K562 (cell line): ENCODE data around the gene UGT3A1. TPM values are rescaled to one million over a fixed set of nuclear protein-coding genes. Genes with fewer than 3 reads are reported as not detected.

Source experiments
- ATAC-seq: fragments of 200-7000 bp; cut with Tn5 transposase; 3 replicates; pipeline ENCODE4 v1.9.1; 2020; ENCODE audit warnings: moderate library complexity
- BruUV-seq: library from RNA; stranded (reverse); fragments of 400-500 nt; replicated peaks from 2 replicates; lab custom pipeline; 2021; lab: Mats Ljungman, UMichigan
- CTCF ChIA-PET: fragments of 300-600 bp; formaldehyde crosslinking; extraction: SDS; loops from one replicate; lab custom pipeline; 2021; ENCODE audit warnings: low intra/inter-chr PET ratio; lab: Yijun Ruan, JAX
- POLR2A ChIA-PET: fragments of 300-600, 350-650 bp; sonication (Branson Sonifier 250); formaldehyde crosslinking; extraction: SDS; loops from one replicate; lab custom pipeline; 2021; ENCODE audit warnings: antibody characterized with exemption, inconsistent platforms; lab: Yijun Ruan, JAX
- DNase-seq, 4 experiments: peaks; one replicate each; pipeline versions ENCODE4 v3.0.0 to v3.0.0-alpha.2; 2011 to 2018; ENCODE audit warnings: low spot score in 3 of 4, mixed read lengths in 3 of 4; ENCODE audit errors: extremely low read depth in 1 of 4
- FAIRE-seq: peaks from 2 replicates; lab custom pipeline; 2011; peaks lifted over from hg19 to GRCh38; lab: Jason Lieb, UNC
- H2AFZ ChIP-seq: 2 replicates; pipeline ENCODE4 v1.6.0; 2011; ENCODE audit warnings: low read depth, low read length, control low read depth, inconsistent platforms
- H3K27ac ChIP-seq: fragments of 200-600 bp; 3 replicates; pipeline ENCODE4 v1.8.0; 2011; ENCODE audit warnings: low read depth, mild to moderate bottlenecking, control low read depth, inconsistent platforms, low read length, moderate library complexity, mixed read lengths; ENCODE audit errors: extremely low read depth
- H3K27me3 ChIP-seq, 2 experiments: fragments of 300-600 bp in 1 of 2; 2 replicates in 1 of 2; 3 replicates in 1 of 2; pipeline versions ENCODE4 v1.6.0 to v1.8.0; 2011; ENCODE audit warnings: inconsistent platforms in 2 of 2, low read length in 2 of 2, mild to moderate bottlenecking in 1 of 2, mixed read lengths in 1 of 2, moderate library complexity in 1 of 2; ENCODE audit not compliant: control insufficient read depth in 2 of 2, insufficient read depth in 2 of 2
- H3K36me3 ChIP-seq: fragments of 300-600 bp; 3 replicates; pipeline ENCODE4 v1.8.0; 2011; ENCODE audit warnings: mild to moderate bottlenecking, low read length, inconsistent platforms; ENCODE audit not compliant: control insufficient read depth, insufficient read depth
- H3K4me1 ChIP-seq, 2 experiments: fragments of 200-600 bp in 1 of 2; replicated peaks in 1 of 2; 2 replicates in 1 of 2; 3 replicates in 1 of 2; pipeline versions ENCODE4 v1.5.1 to v1.8.0; 2011; ENCODE audit warnings: inconsistent platforms in 2 of 2, low read length in 2 of 2, mild to moderate bottlenecking in 1 of 2, mixed read lengths in 1 of 2, moderate library complexity in 1 of 2; ENCODE audit not compliant: control insufficient read depth in 2 of 2, insufficient read depth in 2 of 2
- H3K4me2 ChIP-seq: 2 replicates; pipeline ENCODE4 v1.6.1; 2011; ENCODE audit warnings: low read length, control low read depth, inconsistent platforms, mixed read lengths; ENCODE audit not compliant: insufficient read depth
- H3K4me3 ChIP-seq: fragments of 200-600 bp; sonication (generic), shearing (Covaris generic); 2 replicates; pipeline ENCODE4 v1.5.1; 2016; ENCODE audit warnings: control low read depth, inconsistent platforms
- H3K79me2 ChIP-seq: fragments of 200-600 bp; 3 replicates; pipeline ENCODE4 v1.8.0; 2011; ENCODE audit warnings: low read length, inconsistent platforms; ENCODE audit not compliant: control insufficient read depth, insufficient read depth
- H3K9ac ChIP-seq, 2 experiments: 2 replicates each; pipeline versions ENCODE4 v1.6.0 to v1.6.1; 2011; ENCODE audit warnings: low read depth in 2 of 2, low read length in 2 of 2, control low read depth in 1 of 2, inconsistent platforms in 1 of 2, mild to moderate bottlenecking in 1 of 2, mixed read lengths in 1 of 2; ENCODE audit not compliant: insufficient read depth in 1 of 2
- H3K9me1 ChIP-seq: one replicate; pipeline ENCODE4 v1.6.0; 2011; ENCODE audit warnings: inconsistent platforms, mild to moderate bottlenecking, low read length, moderate library complexity; ENCODE audit not compliant: control insufficient read depth, insufficient read depth
- H3K9me3 ChIP-seq: replicated peaks from 2 replicates; pipeline ENCODE4 v1.5.1; 2011; ENCODE audit warnings: low read depth, low read length, inconsistent platforms; ENCODE audit not compliant: control insufficient read depth, insufficient read depth
- H4K20me1 ChIP-seq: replicated peaks from 2 replicates; pipeline ENCODE4 v1.6.1; 2011; ENCODE audit warnings: low read length, inconsistent platforms, mixed read lengths; ENCODE audit not compliant: control insufficient read depth, insufficient read depth
- ETS2 ChIP-seq: IDR thresholded peaks from 2 replicates; pipeline ENCODE4 v1.6.1; 2016; ENCODE audit warnings: borderline replicate concordance, missing genetic modification characterization, mild to moderate bottlenecking, moderate library complexity, missing compliant biosample characterization; ENCODE audit not compliant: poor library complexity, severe bottlenecking
- HDAC1 ChIP-seq, 2 experiments: fragments of 450-650 bp; IDR thresholded peaks; 2 replicates each; pipeline ENCODE4 v1.6.1; 2016 to 2017; ENCODE audit warnings: inconsistent platforms in 1 of 2, mild to moderate bottlenecking in 1 of 2, moderate library complexity in 1 of 2
- NR1H2 ChIP-seq: sonication (generic); formaldehyde crosslinking; IDR thresholded peaks from 2 replicates; pipeline ENCODE4 v1.4.0; 2020; ENCODE audit warnings: mild to moderate bottlenecking, missing genetic modification reagents
- RCOR1 ChIP-seq, 2 experiments: IDR thresholded peaks; 2 replicates each; pipeline ENCODE4 v1.6.1; 2012; ENCODE audit warnings: low read depth in 2 of 2, low read length in 2 of 2, borderline replicate concordance in 1 of 2, improper control_type of control experiment in 1 of 2
- RFX1 ChIP-seq: fragments of 450-650 bp; IDR thresholded peaks from 2 replicates; pipeline ENCODE4 v1.6.1; 2016; ENCODE audit warnings: mild to moderate bottlenecking, moderate library complexity
- SMAD3 ChIP-seq: fragments of 450-650 bp; formaldehyde crosslinking; conservative IDR thresholded peaks from 2 replicates; pipeline ENCODE4 v1.4.0; 2020; ENCODE audit warnings: mild to moderate bottlenecking
- STAT5B ChIP-seq: fragments of 250-450 bp; sonication (Bioruptor Pico); IDR thresholded peaks from 2 replicates; pipeline ENCODE4 v1.8.0; 2021; ENCODE audit warnings: mild to moderate bottlenecking, inconsistent platforms
- TFAM ChIP-seq: fragments of 250-450 bp; sonication (Bioruptor Pico); conservative IDR thresholded peaks from 2 replicates; pipeline ENCODE4 v1.5.0; 2021; ENCODE audit warnings: mild to moderate bottlenecking, moderate library complexity
- WGBS: fragments of 100-300 bp; shearing (Covaris generic); methylation state at CpG from one replicate; pipeline ENCODE4 v1.1.6; 2016; ENCODE audit warnings: low coverage, mixed read lengths; ENCODE audit not compliant: insufficient coverage; ENCODE audit errors: missing lambda C conversion rate; 5-methylcytosine and 5-hydroxymethylcytosine counted together
- in situ Hi-C: fragments of 300-500 bp; cut with MboI; formaldehyde crosslinking; loops from 4 replicates; pipeline ENCODE4 v1.15.0; 2018; ENCODE audit warnings: inconsistent platforms, mixed read lengths
- intact Hi-C: fragments of 100-400 bp; cut with micrococcal nuclease; formaldehyde crosslinking; loops from 2 replicates; pipeline ENCODE4 v1.14.2; 2022
- polyA plus RNA-seq, 8 experiments: library from polyadenylated mRNA; depleted of rRNA in 4 of 8; stranded (reverse) in 5 of 8; unstranded in 3 of 8; fragments of >200 nt; fragmentation: Nextera tagmentation in 2 of 8; fragmentation: Illumina TruSeq in 1 of 8; extraction: Ambion mirVana in 2 of 8; extraction: Trizol in 1 of 8; gene quantifications; 2 replicates each; pipeline versions ENCODE4 v1.2.1 to v1.2.3, GENCODE V29; 2011 to 2014; ENCODE audit warnings: inconsistent platforms in 1 of 8, missing spikeins in 1 of 8
- total RNA-seq, 7 experiments: library from RNA; depleted of rRNA in 6 of 7; stranded (reverse); fragments of >200 nt in 6 of 7; fragmentation: Illumina TruSeq in 2 of 7; extraction: Trizol in 2 of 7; gene quantifications; 2 replicates each; pipeline versions ENCODE4 v1.2.1 to v1.2.3, GENCODE V29; 2011 to 2021; ENCODE audit warnings: low replicate concordance in 1 of 7
- TF ChIP-seq, protein P1 (sequence below): fragments of 200-400 bp; formaldehyde crosslinking; IDR thresholded peaks from 2 replicates; pipeline ENCODE4 v1.6.1; 2017; ENCODE audit warnings: mild to moderate bottlenecking, low read depth, low read length, moderate library complexity

UGT3A1 gene
- total and polyA plus RNA-seq, 9 of the 15 experiments (the other 6 are each of a cell fraction or from before 2014, with no cell fraction given) = not detected

DNA sequence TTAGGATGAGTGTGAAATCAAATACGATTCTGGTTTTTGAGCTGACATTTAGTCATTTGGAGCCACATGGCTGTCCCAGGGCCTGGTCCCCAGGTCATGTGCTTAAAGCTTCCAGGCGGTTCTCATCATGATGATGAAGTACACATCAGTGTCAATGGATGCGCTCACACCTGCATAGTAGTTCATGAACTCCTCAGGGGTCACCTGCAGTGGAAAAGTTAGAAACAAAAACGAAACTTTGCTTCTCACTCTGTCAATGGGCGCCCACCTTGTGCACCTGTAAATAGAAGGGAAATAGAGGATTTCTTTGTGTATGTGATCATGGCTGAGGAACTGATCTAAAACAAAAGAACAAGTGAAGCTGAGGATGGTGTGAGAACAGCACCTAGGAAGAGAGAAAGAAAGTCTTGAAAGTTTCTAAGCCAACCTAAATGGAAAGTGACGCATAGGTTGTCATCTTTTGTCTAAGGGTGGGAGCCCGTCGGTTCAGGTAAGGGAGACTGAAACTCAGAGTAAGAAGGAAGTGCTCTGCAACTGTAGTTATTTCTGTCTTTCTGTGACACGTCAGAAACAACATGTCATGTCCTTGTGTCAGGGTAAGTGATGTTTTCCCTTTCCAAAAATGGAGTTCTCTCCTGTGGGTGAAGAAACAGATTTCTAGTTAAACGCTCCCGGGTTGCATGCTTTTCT lies 86.6 kb downstream of the UGT3A1 start (continued):
- TF ChIP-seq STAT5B (no peak), ETS2 (tag) (no peak), RCOR1 (IDR thresholded peaks at IDR 0.05; ENCODE audit: borderline replicate concordance in 1 of 2, low read depth in 2 of 2, low read length in 2 of 2) (no peak), RFX1 (no peak), TFAM (CRISPR knock-in tag) (no peak)

DNA sequence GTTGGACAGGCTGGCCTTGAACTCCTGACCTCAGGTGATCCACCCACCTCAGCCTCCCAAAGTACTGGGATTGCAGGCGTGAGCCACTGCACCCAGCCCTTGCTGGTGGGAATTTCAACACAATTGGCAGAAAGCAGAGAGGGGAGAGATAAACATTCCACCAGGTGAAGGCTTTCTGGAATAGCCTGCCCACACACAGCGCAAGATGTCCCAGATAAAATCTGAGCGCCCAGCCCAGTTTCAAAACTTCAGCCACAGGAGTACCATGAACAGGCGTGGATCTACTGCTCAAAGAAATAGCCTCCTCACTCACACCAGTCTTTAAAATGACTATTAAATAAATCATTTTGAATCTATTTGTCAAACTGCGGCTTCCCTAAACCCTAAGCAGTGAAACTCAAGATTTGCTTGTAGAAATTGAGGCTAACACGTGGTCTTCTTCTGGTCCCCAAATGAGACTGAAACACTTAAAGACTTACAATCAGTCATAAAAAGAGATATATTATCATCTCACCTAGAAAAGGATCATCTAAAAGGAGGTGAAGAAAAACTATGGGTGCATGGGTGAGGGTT lies 87.5 kb downstream of the UGT3A1 start:
- Histone ChIP-seq H3K9me3 (no peaks in the 10 kb centered on the region), H2AFZ (no peak overlapping the region), H3K4me1 (no peaks in the 10 kb centered on the region), H3K9ac (no peak overlapping the region), H3K27me3 (no peaks in the 10 kb centered on the region), H3K79me2 (no peaks in the 10 kb centered on the region), H3K4me3 (no peak overlapping the region), H3K36me3 (no peaks in the 10 kb centered on the region), H3K27ac (no peak overlapping the region), H3K9me1 (no peaks in the 10 kb centered on the region), H4K20me1 (0 out of 2 replicates have a peak, but pooled peaks cover 3% of the 10 kb centered on the region), H3K4me2 (no peak overlapping the region)
- intact Hi-C loops (no loop called here), in situ Hi-C loops (no loop called here)
- ChIA-PET CTCF (no interaction called here), POLR2A (no interaction called here)
- no TSS peak for BruUV-seq
- WGBS = 0% methylated on average over 6 of the region's 6 CpGs
- FAIRE-seq (no peak), DNase-seq (no peak), ATAC-seq (no peak)
- TF ChIP-seq NR1H2 (CRISPR knock-in tag) (no peak), HDAC1 (IDR thresholded peaks at IDR 0.05) (no peak), SMAD3 (CRISPR knock-in tag) (no peak)
- TF ChIP-seq, protein P1, sequence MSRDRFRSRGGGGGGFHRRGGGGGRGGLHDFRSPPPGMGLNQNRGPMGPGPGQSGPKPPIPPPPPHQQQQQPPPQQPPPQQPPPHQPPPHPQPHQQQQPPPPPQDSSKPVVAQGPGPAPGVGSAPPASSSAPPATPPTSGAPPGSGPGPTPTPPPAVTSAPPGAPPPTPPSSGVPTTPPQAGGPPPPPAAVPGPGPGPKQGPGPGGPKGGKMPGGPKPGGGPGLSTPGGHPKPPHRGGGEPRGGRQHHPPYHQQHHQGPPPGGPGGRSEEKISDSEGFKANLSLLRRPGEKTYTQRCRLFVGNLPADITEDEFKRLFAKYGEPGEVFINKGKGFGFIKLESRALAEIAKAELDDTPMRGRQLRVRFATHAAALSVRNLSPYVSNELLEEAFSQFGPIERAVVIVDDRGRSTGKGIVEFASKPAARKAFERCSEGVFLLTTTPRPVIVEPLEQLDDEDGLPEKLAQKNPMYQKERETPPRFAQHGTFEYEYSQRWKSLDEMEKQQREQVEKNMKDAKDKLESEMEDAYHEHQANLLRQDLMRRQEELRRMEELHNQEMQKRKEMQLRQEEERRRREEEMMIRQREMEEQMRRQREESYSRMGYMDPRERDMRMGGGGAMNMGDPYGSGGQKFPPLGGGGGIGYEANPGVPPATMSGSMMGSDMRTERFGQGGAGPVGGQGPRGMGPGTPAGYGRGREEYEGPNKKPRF = no peak
- TF ChIP-seq, all 486 proteins: peak for 0
